Measurements from ENCODE around the gene FLYWCH1.

Gene FLYWCH1, protein sequence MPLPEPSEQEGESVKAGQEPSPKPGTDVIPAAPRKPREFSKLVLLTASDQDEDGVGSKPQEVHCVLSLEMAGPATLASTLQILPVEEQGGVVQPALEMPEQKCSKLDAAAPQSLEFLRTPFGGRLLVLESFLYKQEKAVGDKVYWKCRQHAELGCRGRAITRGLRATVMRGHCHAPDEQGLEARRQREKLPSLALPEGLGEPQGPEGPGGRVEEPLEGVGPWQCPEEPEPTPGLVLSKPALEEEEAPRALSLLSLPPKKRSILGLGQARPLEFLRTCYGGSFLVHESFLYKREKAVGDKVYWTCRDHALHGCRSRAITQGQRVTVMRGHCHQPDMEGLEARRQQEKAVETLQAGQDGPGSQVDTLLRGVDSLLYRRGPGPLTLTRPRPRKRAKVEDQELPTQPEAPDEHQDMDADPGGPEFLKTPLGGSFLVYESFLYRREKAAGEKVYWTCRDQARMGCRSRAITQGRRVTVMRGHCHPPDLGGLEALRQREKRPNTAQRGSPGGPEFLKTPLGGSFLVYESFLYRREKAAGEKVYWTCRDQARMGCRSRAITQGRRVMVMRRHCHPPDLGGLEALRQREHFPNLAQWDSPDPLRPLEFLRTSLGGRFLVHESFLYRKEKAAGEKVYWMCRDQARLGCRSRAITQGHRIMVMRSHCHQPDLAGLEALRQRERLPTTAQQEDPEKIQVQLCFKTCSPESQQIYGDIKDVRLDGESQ

DNA sequence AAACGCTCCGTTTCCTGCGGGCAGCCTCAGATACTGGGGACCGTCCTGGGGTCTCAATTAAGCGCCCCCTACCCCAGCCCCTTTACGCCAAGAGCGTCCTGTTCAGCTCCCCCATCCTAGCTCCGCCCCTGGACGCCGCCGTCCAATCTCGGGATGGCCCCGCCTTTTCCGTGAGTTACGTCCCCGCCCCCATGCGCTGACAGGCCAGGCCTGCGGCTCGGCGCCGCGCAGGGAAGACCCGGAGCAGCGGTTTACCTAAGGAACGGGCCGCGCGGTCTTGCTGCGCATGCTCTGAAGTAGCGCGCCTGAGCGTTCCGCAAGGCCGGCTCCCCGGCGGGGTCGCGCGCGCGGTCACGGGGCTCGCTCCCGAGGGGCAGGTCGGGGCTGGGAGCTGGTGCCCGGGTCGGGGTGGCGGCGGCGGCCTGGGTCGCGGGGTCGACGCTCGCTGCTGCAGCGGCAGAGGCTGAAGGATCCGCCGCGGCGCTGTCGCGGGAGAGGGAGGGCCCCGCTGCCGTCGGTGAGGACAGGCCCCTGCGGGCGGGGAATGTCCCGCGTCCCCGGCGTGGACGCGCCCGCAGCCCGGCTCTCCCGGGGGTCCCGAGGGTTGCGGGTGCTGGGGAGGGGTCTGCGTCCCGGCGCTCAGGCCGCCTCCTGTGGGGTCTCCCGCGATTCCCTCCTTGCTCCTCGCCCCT lies at the start of gene FLYWCH1:
Gene FLYWCH1, plus strand, starts transcription at position 294 of the 692 bp plus-strand sequence. CDS start 17,755 bp downstream, outside the sequence.
- DNase-seq (ENCODE audit: low spot score), result peak; percentile 98

DNA sequence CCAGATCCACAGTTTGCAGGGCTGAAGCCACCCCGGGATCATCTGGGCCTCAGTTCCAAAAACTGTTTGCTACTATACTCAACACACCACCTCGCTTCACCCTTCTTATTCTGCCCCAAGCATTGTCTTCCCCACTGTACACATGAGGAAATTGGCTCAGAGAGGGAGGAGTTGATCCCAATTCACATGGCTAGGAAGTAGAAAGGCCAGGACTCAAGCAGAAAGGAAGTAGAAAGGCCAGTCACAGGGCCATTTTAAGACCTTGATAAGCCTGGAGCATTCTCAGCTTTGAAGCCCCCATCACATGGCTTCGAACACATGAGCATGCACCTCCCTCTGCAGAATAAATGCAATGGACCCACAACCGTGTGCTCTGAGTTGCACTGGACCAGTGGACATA lies 46.1 kb upstream of the FLYWCH1 start:
- no peak for DNase-seq (ENCODE audit: low spot score)

DNA sequence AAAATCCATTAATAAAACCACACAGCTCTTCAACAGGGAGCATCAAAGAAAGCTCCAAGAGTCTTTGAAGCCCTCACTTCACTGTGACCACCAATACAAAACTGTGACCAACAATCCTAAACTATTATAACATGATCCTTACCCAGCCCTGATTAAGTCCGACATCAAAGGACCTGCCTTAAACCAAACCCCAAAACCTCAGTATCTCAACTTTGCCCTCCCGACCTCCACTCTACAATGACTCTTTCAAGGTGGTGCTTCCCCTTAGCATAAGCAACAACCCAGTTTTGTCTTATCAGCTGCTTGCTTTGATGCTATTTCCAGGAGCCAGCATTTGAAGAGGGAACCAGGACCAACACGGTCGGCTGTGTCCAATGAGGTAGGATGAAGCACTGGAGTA lies 45.3 kb upstream of the FLYWCH1 start:
- DNase-seq (ENCODE audit: low spot score), result no peak

DNA sequence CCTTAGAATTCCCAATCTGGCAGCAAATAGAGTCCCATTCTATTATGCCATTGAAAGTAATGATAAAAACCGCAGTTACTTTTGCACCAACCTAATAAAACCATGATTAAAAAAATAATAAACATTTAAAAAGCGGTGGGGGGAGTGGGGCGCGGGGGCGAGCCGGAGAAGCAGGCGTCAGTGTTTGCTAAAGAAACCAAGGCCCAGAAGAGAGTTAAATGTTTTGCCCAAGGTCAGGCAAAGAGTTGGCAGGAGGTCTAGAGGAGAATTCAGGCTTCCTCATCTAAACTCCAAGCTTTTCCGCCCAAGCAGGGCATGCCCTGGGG lies 44.1 kb upstream of the FLYWCH1 start:
- no peak for DNase-seq (ENCODE audit: low spot score)

DNA sequence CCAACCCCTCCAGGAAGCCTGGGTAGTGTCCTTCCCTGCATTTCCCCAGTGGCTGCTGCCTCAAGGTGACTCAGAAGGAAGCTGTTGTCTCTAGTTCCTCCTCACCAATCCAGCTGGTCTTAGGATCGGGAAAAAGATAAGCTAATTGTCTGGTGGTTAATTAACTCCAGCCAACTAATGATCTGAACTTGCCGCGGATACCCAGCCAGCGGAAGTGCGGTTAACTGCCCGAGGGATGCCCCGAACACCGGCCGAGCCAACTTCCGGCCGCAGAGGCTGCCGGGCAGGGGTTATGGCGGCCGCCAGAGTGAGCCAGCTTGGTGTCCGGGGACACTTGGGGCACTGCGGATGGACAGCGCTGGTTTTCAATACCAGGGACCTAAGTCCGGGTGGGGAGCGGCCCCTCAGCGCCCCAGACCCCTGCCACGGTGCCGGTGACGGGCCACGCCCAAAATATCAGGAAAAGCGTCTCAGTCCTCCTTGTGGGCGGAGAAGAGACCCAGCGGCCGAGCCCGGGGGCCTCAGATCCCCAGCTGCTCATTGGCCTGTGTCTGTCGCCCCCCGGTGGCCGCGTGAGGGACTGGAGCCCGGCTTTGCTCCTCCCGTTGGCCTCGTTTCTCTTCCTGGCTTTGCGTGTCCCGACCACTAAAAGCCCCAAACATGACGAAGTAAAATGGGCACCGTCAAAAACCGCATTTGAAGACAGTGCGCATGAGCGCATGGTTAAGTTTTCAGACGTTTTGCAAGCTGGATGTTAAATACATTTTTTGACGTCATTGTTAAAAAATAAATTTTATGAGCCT lies 43.5 kb upstream of the FLYWCH1 start:
- DNase-seq (ENCODE audit: low spot score), result peak; percentile 97

DNA sequence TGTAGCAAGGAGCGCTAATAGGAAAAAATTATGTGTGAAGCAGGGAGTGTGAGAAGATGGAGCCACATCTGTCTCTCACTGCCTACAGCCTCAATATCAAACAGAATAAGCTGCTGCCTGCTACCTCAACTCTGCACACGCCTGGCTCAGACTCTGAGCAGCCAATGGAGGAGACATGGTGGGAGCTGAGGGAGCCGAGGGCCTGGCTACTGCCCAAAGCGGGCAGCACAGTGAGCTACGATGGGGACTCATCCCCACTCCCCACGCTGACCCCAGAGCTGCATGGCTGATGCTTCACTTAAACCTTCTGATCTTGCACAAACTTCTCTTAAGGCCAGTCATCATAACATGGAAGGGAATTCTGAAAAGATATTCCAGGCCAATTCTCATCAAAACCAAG lies 39.8 kb upstream of the FLYWCH1 start:
- DNase-seq (ENCODE audit: low spot score), result no peak

DNA sequence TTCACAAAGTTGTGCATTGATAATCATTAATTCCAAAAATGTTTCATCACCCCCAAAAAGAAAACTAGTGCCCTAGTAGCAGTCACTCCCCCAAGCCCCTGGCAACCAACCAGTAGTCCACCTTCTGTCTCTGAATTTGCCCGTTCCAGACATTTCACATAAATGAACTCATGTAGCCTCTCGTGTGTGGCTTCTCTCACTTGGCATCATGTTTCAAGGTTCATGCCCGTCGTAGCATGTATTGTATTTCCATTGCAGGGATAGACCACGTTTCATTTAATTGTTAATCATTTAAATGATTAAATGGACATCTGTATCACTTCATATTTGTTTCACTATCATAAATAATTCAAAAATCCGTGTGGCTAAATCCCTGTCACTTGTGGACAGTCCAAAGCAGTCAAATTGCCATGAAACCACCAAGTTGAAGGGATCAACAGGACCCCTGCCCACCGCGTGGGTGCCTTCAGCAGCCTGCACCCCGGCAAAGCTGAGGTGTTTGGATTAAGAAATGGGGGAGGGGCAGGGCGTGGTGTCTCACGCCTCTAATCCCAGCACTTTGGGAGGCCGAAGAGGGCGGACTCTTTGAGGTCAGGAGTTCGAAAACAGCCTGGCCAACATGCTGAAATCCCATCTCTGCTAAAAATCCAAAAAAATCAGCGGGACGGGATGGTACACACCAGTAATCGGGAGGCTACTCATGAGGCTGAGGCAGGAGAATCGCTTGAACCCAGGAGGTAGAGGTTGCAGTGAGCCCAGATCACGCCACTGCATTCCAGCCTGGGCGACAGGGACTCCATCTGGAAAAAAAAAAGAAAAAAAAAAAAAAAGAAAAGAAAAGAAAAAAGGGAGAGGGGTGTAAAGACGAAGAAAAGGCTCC lies 37.5 kb upstream of the FLYWCH1 start:
- DNase-seq (ENCODE audit: low spot score), result no peak

DNA sequence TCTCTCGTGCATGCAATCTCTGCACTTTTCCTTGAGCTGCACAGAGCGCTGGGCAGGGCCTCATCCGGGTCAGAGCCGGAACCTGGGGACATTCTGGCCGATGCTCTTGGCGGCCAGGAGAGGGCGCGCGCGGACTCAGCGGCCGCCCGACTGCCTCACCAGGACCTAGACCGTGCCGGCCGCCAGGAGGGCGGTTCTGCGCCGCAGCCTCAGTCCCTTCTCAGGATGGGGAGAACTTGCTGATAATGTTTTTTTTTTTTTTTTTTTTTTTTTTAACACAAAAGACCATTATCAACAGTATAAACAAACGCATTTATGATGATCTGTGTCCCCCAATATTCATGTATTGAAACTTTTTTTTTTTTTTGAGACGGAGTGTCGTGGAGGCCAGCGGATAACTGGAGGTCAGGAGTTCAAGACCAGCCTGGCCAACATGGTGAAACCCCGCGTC lies 36.8 kb upstream of the FLYWCH1 start:
- DNase-seq (ENCODE audit: low spot score), result peak; percentile 81

DNA sequence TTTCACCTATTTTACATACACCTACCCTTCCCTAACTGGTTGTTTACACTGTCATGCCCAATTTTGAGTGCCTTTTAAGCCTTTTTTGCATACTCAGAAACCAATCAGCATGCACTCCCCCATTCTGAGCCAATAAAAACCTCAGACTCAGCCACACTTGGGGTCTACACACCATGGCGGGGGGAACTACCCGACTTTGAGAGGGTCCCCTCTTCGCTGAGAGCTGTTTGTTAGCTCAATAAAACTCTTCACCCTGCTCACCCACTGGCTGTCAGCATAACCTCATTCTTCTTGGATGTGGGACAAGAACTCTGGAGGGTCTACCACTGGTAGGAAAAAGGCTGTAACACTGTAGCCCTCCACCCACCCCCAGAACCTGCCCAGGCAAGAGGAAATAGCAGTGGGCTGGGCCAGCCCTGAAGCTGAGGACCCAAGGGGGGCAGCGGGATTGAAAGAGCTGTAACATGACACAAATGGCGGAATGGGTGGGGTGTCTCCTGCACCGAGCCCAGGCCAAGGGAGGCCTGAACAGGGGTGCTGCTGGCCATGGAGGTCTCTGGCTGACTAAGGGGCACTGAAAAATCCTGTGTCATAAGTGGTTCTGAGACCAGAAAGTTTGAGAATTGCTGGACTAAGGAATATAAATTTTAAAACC lies 31.8 kb upstream of the FLYWCH1 start:
- no peak for DNase-seq (ENCODE audit: low spot score)

DNA sequence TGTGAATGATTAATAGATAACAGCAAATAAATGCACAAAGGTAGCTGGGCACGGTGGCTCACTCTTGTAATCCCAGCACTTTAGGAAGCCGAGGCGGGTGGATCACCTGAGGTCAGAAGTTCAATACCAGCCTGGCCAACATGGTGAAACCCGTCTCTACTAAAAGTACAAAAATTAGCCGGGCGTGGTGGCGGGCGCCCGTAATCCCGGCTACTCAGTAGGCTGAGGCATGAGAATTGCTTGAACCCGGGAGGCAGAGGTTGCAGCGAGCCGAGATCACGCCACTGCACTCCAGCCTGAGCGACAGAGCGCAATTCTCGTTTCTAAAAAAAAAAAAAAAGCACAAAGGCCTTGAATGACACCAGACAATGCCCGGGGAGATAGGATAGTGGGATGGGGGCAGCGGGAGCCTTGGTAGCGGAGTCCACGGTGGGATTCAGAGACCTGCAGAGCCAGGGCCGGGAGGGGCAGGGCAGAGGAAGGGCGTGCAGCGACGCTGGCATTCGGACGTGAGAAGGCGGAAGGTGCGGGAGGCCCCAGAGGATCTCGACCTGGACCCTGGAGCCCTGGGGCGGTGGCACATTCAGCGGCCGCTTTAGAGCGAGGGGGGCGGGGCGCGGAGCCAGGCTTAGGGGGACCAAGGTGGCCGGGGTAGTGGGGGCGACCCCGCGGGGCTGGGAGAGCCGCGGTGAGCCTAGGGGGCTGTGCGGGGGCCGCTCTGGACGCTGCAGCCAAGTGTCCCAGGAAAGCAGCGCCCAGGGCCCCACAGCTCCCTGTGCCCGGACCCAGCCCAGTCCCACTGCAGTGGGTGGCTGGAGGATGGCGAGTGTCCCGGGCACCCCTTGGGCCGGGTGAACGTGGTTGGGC lies 29.7 kb upstream of the FLYWCH1 start:
- no peak for DNase-seq (ENCODE audit: low spot score)

DNA sequence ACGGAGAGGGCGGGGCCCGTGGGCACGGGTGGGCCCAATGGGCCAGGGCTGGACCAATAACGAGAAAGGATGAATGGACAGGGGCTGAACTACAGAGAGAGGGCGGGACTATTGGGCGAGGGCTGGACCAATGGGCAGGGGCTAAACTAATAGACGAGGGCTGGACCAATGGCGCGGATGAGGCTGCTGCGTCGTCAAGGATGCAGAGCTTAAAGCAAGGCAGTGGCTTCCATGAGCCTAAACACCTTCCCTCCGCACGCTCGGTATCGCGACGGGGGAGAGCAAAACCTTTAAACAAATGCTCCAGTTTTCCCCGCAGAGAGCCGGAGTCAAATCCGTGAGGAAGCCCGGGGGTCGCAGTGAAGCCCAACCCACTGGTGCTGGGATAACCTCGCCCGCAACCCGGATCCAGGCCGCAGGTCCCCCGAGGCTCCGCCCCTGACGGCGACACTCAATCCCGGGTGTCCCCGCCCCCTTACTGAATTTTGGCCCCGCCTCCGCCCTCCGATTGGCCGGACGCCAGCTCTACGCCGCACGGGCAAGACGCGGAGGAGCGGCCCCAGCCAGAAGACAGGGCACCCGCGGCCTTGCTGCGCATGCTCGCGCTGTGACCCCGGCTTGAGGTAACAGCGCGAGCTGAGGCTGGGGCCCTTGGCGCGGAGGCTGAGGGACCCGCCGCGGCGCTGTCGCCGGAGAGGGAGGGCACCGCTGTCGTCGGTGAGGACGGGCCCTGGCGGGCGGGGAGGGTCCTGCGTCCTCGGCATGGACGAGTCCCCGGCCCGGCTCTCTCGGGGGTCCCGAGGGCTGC lies 28.9 kb upstream of the FLYWCH1 start, which contains the start of gene FLYWCH2:
Gene FLYWCH2, plus strand, starts transcription at position 566 of the 808 bp plus-strand sequence. CDS start 13,235 bp downstream, outside the sequence.
- peak; percentile 98 for DNase-seq (ENCODE audit: low spot score)

DNA sequence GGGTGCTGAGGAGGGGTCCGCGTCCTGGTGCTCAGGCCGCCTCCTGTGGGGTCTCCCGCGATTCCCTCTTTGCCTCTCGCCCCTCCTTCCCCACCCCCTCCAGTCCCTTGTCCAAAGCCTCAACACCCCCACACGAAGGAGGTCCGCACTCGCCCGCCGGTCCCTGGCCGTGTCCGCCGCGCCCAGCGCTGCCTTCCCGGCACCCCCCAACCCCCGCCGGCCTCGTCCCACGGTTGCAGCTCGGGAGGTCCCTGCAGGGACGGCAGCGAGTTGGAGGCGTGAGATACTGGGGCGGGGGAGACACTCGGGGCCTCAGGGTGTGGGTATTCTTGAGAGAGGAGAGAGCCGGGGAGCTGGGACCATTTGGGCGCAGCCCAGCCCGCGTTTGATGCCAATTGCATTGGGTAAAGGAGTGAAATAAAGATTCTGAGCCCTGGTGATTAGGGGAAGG lies 28.2 kb upstream of the FLYWCH1 start:
- peak; percentile 40 for DNase-seq (ENCODE audit: low spot score)

DNA sequence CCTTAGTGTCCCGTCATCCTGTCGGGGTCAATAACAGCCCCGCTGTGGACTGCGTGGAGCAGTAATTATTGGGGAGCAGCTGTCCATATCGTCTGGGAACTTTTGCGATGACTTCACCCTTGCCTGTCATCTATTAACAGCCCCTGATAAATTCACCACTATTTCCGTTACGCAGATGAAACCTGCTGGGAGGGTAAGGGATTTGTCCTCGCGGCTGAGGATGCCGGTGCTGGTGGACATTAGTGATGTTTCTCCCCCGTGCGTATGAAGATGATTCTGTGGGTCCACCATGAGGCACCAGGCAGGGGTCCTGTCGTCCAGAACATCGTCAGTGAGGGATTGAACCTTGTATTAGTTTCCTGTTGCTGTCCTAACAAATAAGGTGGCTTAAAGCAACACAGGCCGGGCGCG lies 27.7 kb upstream of the FLYWCH1 start:
- no peak for DNase-seq (ENCODE audit: low spot score)

DNA sequence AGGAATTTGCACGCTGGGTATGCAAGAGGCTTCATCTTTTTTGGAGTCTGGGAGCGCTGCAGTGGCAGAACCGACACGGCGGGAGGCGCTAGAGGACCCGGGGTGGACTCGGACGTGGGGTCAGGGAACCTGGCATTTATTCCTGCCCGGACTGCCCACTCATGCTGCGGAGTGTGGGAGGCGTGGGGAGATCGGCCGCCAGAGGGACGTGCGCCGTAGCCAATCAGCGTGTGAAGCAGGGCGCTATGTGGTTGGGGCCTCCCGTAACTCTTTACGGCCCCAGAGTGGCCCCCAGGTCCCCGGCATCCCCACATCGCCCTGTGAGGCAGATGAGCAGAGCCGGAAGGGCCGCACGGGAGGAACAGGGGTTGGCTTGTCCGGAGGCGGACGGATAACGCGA lies 17.5 kb upstream of the FLYWCH1 start:
- no peak for DNase-seq (ENCODE audit: low spot score)

DNA sequence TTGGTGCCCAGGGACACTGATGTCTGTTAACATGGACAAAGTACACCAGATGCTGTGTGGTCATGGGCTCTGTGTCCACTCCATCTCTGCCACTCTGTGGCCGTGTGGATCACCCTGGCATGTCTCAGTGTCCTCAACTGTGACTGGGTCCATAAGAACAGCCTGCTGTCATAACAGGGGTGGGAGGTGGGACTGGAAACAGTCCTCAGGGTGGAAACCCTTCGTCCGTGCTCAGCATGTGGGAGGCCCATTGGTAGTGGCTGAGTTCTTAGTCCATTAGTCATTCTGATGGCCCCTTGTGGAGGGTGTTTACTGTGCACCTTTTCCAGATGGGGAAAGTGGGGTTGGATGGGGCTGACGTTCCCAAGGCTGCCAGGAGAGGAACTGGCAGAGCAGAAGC lies 15.9 kb upstream of the FLYWCH1 start:
- no peak for DNase-seq (ENCODE audit: low spot score)

DNA sequence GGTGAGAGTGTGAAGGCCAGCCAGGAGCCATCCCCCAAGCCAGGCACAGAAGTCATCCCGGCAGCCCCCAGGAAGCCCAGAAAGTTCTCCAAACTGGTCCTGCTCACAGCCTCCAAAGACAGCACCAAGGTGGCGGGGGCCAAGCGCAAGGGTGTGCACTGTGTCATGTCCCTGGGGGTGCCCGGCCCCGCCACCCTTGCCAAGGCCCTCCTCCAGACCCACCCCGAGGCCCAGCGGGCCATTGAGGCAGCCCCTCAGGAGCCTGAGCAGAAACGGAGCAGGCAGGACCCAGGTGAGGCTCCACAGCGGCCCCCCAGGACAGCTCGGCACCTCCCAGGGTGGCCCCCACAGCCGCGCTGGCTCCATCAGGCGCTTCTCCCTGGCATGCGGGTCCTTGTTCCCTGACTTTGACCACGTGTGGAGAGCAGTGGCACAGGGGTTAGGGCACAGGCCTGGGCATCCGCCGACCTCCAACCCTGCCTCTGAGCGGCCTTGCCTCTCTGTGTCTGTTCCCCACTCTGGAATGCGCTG lies 15.2 kb upstream of the FLYWCH1 start:
- DNase-seq (ENCODE audit: low spot score), result no peak

DNA sequence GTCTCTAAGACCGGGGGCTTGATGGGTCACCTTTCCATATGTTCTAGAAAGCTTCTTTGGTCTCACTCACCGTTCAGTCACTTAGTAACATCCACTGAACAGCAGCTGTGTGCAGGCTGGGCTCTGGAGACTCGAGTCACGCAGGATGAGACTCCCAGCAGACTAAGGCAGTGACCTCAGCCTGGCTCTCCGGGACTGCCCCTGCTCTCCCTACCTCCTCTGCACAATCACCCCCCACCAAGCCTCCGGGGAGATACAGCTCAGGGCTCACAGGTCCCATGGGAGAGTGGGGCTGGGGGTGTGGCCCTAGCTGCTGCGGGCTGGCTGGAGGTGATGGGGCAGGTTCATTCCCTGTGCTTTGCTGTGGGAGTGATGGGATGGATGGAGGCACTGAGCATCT lies 14.6 kb upstream of the FLYWCH1 start:
- no peak for DNase-seq (ENCODE audit: low spot score)
